ENCODE results near the gene SRR. TPM values are rescaled to one million over a fixed set of nuclear protein-coding genes. Genes with fewer than 3 reads are reported as not detected.

Gene SRR
- total RNA-seq, 1 experiment from 2014 or later = 11.8 TPM

- Histone ChIP-seq H3K9me3 (ENCODE audit: control insufficient read depth, insufficient read depth, low read depth, low read length) (no peaks in the 10 kb centered on the region), H3K4me1 (ENCODE audit: control insufficient read depth, insufficient read depth, low read length) (no peaks in the 10 kb centered on the region), H3K27me3 (ENCODE audit: control insufficient read depth, insufficient read depth, low read length) (no peaks in the 10 kb centered on the region), H3K27ac (ENCODE audit: low read length) (no peak overlapping the region), H3K36me3 (ENCODE audit: control insufficient read depth, insufficient read depth, low read length) (no peaks in the 10 kb centered on the region), H3K4me3 (ENCODE audit: low read depth in 2 of 2, low read length in 2 of 2) (no peak overlapping the region)
- DNase-seq (ENCODE audit: low read depth, low spot score) (no peak), ATAC-seq (no peak)
- no TSS peak for BruUV-seq (replicated peaks)
- in situ Hi-C loops (cut with HindIII; ENCODE audit: low pct_unique_long_range_greater_than_20kb, low sequenced_read_pairs) = no loop called here
- ChIA-PET CTCF (no interaction called here), POLR2A (no interaction called here)
- TF ChIP-seq CTCF (IDR thresholded peaks at IDR 0.05) = no peak
- TF ChIP-seq POLR2AphosphoS5 (IDR thresholded peaks at IDR 0.05; ENCODE audit: low read depth, low read length) = no peak
- no peak for TF ChIP-seq REST (IDR thresholded peaks at IDR 0.05; ENCODE audit: insufficient read depth in 1 of 2, low read depth in 2 of 2, low read length in 1 of 2)
- no peak for TF ChIP-seq TCF7L2 (IDR thresholded peaks at IDR 0.05; ENCODE audit: low read depth, low read length)
- TF ChIP-seq SIN3A (IDR thresholded peaks at IDR 0.05; ENCODE audit: borderline replicate concordance, insufficient read depth, low read depth, low read length) = no peak
- intact Hi-C loops (cut with micrococcal nuclease; ENCODE audit: unreplicated experiment) = no loop called here
Observed at GRCh38 chr17:2370211-2370589, 66.5 kb downstream of the SRR start.

- Histone ChIP-seq H3K27me3 (ENCODE audit: control insufficient read depth, insufficient read depth, low read length) (no peaks in the 10 kb centered on the region), H3K9me3 (ENCODE audit: control insufficient read depth, insufficient read depth, low read depth, low read length) (no peaks in the 10 kb centered on the region), H3K4me1 (ENCODE audit: control insufficient read depth, insufficient read depth, low read length) (no peaks in the 10 kb centered on the region), H3K4me3 (ENCODE audit: low read depth in 2 of 2, low read length in 2 of 2) (no peak overlapping the region), H3K36me3 (ENCODE audit: control insufficient read depth, insufficient read depth, low read length) (no peaks in the 10 kb centered on the region), H3K27ac (ENCODE audit: low read length) (no peak overlapping the region)
- no peak for ATAC-seq
- TF ChIP-seq TCF7L2 (IDR thresholded peaks at IDR 0.05; ENCODE audit: low read depth, low read length) (no peak), REST (IDR thresholded peaks at IDR 0.05; ENCODE audit: insufficient read depth in 1 of 2, low read depth in 2 of 2, low read length in 1 of 2) (no peak), SIN3A (IDR thresholded peaks at IDR 0.05; ENCODE audit: borderline replicate concordance, insufficient read depth, low read depth, low read length) (no peak), CTCF (IDR thresholded peaks at IDR 0.05) (no peak), POLR2AphosphoS5 (IDR thresholded peaks at IDR 0.05; ENCODE audit: low read depth, low read length) (no peak)
- CTCF ChIA-PET = no interaction called here
- no peak for DNase-seq (ENCODE audit: low read depth, low spot score)
- BruUV-seq (replicated peaks) = no TSS peak
- POLR2A ChIA-PET = no interaction called here
- intact Hi-C loops (cut with micrococcal nuclease; ENCODE audit: unreplicated experiment) (no loop called here), in situ Hi-C loops (cut with HindIII; ENCODE audit: low pct_unique_long_range_greater_than_20kb, low sequenced_read_pairs) (no loop called here)
Observed at GRCh38 chr17:2371183-2372130, 67.7 kb downstream of the SRR start.
